GM18519 (cell line): ENCODE results near the gene SPINT4.
"Not testable (repeated sequence)": the region's sequence is repeated elsewhere in the genome, so short reads cannot be mapped to it uniquely, and the experiment has no call there.

Experiments
- ATAC-seq: cut with Tn5 transposase; IDR thresholded peaks from one replicate; pipeline ENCODE4 v1.9.1; 2021; ENCODE audit warnings: mild to moderate bottlenecking, moderate library complexity; ENCODE audit not compliant: unreplicated experiment, low FRiP score

SPINT4 gene

GRCh38 chr20:45722047-45722446 lies at the start of gene SPINT4:
SPINT4 (plus strand) TSS chr20:45722347; CDS start chr20:45722368, 21 bp downstream.
- no peak for ATAC-seq

DNA sequence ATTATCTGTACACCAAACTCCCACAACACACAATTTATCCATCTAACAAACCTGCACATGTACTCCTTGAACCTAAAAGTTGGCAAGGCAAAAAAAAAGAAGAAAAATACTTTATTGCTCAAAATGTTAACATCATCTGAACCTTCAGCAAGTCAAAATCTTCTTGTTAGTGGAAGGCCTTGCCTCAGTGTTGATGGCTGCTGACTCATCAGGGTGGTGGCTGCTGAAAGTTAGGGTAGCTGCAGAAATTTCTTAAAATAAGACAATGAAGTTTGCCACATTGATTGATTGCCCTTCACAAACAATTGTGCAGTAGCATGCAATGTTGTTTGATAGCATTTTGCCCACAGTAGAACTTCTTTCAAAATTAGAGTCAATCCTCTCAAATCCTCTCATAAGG lies 49.4 kb upstream of the SPINT4 start:
- ATAC-seq, result no peak

DNA sequence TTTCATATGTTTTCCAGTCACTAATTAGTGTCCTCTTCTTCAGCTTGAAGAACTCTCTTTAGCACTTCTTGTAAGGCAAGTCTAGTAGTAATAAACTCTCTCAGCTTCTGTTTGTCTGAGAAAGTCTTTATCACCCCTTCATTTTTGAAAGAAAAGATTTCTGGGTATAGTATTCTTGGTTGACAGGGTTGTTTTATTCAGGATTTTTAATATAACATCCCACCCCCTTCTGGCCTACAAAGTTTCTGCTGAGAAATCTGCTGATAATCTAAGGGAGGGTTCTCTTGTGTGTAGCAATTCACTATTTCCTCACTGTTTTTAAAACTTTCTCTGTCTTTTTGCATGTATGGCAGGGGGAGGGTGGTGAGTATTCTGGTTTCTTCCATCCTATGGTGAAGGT lies 42.5 kb upstream of the SPINT4 start:
- no peak for ATAC-seq

- ATAC-seq, result no peak
These were observed 36.3 kb upstream of the SPINT4 start for GRCh38 chr20:45685896-45686295.

DNA sequence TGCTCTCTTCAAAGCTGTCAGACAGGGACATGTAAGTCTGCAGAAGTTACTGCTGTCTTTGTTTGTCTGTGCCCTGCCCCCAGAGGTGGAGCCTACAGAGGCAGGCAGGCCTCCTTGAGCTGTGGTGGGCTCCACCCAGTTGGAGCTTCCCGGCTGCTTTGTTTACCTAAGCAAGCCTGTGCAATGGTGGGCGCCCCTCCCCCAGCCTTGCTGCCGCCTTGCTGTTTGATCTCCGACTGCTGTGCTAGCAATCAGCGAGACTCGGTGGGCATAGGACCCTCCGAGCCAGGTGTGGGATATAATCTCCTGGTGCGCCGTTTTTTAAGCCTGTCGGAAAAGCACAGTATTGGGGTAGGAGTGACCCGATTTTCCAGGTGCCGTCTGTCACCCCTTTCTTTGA lies 28.8 kb upstream of the SPINT4 start:
- not testable (repeated sequence) for ATAC-seq

DNA sequence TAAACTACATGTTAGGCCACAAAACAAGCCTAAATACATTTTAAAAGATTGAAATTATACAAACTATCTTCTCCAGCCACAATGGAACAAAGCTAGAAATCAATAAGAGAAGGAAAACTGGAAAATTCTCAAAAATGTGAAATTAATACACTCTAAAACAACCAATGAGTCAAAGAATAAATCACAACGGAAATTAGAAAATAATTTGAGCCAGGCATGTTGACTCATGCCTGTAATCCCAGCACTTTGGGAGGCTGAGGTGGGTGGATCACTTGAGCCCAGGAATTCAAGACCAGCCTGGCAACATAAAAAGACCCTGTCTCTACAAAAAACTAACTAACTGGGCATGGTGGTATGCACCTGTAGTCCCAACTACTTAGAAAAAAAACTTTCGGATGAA lies 26.7 kb upstream of the SPINT4 start:
- ATAC-seq, result no peak

- ATAC-seq, result no peak
These were observed 21.0 kb upstream of the SPINT4 start for GRCh38 chr20:45701104-45701503.

DNA sequence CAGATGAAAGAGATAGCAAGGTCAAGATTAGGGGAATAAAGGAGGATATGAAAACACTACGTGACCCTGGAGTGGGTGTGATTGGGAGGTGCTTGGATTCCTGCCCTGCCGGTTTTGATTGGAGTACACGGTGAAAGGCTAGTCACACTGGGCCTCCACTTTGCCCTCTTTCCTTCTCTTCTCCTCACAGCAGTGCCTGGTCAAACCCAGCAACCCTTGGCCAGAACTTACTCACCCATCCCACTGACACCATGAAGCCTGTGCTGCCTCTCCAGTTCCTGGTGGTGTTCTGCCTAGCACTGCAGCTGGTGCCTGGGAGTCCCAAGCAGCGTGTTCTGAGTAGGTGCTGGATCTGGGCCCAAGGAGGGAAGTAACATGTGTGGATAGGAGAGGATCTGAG lies 20.3 kb upstream of the SPINT4 start, which contains the start of gene WFDC13:
Gene WFDC13, plus strand, starts transcription at position 166 of the 400 bp plus-strand sequence. Its CDS starts 86 bp downstream, at position 252.
- no peak for ATAC-seq

DNA sequence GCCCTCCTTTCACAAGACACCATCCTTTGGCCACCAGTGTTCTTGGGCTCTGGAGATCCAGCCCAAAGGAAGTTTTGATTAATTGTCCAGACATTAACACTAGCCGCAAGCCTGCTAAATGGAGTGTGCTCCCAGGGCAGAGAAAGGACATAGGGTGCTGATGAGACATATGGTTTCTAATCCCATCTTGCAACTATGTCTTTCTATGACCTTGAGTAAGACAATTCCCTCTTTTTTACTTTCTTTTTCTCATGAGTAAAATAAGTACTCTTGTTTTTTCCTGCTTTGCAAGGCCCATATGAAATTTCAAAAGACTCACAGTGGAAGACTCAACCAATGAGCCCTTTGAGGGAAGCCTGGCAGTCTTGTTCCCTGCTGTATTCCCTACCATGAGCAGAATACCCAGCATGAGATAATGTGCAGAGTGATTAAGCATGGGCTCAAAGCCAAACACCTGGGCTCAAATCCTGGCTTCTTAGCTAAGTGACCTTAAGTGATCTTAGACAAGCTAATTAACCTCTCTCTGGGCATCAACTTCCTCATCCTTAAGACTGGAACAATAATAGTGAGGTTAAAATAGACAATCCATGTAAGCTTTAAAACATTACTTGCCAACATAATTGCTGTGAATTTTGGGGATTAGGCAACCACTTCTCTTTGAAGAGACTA lies 17.0 kb upstream of the SPINT4 start, which contains the start of gene WFDC10B:
Gene WFDC10B, minus strand, starts transcription at position 51 of the 669 bp plus-strand sequence. CDS start 19,027 bp downstream, outside the sequence.
- ATAC-seq, result no peak

DNA sequence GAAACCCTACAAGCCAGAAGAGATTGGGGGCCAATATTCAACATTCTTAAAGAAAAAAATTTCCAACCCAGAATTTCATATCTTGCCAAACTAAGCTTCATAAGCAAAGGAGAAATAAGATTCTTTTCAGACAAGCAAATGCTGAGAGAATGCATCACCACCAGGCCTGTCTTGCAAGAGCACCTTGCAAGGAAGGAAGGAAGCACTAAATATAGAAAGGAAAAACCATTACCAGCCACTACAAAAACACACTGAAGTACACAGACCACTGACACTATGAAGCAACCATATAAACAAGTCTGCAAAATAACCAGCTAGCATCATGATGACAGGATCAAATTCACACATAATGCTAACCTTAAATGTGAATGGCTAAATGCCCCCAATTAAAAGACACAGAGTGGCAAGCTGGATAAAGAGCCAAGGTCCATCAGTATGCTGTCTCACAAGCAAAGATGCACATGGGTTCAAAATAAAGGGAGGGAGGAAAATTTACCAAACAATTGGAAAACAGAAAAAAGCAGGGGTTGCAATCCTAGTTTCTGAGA lies 5.9 kb upstream of the SPINT4 start:
- not testable (repeated sequence) for ATAC-seq

- no peak for ATAC-seq
These were observed 3.0 kb downstream of the SPINT4 start for GRCh38 chr20:45725134-45725533.

- ATAC-seq, result no peak
These were observed 4.9 kb downstream of the SPINT4 start for GRCh38 chr20:45727044-45727443.

DNA sequence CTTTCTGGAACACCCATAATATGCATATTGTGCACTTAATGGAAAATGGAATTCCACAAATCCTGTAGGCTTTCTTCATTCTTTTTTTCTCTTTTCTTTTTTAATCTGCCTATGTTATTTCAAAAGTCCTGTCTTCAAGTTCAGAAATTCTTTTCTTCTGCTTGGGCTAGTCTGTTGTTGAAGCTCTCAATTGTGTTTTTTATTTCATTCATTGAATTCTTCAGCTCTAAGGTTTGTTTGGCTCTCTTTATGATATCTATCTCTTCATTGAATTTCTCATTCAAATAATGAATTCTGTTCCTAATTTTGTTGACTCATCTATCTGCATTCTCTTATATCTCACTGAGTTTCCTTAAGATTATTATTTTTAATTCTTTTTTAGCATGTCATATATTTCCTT lies 10.1 kb downstream of the SPINT4 start:
- ATAC-seq, result no peak

- no peak for ATAC-seq
These were observed 13.4 kb downstream of the SPINT4 start for GRCh38 chr20:45735552-45735951.

DNA sequence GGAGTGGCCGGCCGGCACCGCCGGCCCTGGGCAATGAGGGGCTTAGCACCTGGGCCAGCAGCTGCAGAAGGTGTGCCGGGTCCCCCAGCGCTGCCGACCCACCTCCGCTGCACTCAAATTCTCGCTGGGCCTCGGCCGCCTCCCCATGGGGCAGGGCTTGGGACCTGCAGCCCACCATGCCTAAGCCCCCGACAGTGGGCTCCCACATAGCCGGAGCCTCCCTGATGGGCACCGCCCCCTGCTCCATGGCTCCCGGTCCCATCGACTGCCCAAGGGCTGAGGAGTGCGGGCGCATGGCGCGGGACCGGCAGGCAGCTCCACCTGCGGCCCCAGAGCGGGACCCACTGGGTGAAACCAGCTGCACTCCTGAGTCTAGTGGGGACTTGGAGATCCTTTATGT lies 13.8 kb downstream of the SPINT4 start:
- no peak for ATAC-seq

DNA sequence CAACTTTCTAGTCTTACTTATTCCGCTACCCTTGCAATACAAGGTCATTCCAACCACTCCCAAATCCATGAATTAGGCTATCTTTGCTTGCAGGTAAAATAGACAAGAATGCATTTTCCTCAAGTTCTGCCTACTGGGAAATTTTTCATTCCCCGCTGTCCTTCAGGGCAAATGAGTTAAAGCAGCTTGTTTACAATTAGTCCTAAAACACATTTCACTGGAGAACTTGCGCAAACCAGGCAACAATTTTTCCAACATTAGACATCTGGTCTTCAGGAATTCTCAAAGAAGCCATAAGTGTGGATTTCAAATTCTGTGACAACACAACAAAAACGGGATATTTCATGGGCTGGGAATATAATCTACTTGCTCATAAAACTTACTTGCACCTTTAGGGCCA lies 20.4 kb downstream of the SPINT4 start:
- ATAC-seq, result no peak

DNA sequence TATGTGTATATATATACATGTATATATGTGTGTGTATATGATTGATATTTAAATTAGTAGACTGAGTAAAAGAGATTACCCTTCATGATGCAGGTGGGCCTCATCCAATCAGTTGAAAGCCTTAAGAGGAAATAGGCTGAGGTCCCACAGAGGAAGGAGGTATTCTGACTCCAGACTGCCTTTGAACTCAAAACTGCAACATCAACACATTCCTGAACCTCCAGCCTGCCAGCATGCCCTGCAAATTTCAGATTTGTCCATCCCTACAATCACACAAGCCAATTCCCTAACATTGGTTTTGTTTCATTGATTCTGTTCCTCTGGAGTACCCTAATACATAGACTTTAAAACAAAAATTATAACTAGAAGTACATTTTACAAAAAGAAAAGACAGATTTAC lies 22.9 kb downstream of the SPINT4 start:
- no peak for ATAC-seq

DNA sequence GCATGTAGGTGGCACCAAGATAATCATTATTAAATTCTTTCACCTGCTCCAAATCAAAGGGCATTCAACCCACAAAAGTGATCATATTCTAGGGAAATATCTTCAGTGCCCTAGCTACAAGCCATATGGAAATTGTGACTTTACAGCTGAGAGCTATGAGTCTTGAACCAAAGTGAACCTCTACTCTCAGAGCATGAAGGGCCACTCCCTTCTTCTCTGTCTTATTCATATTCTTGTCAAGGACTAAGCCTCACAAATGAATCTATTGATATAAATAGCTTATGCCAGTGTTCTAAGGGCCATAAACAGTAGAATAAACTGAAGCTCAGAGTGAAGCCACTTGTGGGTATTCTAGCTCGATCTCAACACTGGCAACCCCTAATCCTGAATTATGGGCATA lies 29.6 kb downstream of the SPINT4 start:
- ATAC-seq, result no peak

DNA sequence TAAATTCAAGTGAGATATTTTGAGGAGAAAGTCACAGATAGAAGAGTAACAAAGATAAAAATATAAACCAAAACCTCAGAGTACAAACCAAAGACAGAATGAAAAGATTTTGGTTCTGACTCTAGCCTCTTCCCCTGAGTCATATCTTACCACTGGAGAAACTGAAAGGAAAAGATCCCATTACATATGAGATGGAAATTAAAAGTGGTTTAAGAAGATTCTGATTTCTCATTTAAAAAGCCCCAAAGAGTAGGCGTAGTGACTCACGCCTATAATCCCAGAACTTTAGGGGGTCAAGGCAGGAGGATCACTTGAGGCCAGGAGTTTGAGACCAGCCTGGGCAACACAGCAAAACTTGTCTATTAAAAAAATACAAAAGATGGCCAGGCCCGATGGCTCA lies 30.6 kb downstream of the SPINT4 start:
- no peak for ATAC-seq

DNA sequence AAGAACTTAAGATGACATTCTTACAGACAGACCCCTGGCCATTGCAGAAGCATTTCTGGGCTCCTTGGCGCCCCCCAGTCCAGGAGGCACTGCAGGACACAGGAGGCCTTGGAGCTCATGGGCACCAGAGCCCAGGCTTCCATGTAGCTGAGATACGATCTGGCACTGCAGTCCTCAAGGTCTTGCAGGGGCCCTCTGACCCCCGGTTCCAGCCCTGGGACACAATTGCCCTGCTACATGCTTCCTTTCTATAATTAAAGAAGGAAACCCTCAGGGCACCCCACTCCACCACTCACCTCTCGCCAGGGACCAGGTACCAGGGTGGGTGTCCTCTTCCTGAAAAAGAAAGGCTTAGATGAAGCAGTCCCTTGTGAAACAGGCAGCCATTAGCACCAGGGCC lies 35.9 kb downstream of the SPINT4 start:
- ATAC-seq, result no peak

GRCh38 chr20:45759921-45760320 lies 37.8 kb downstream of the SPINT4 start:
- ATAC-seq, result not testable (repeated sequence)

GRCh38 chr20:45761966-45762365 lies 39.8 kb downstream of the SPINT4 start:
- not testable (repeated sequence) for ATAC-seq
